ENCODE results near the gene OR1L6.

- TF ChIP-seq CTCF (IDR thresholded peaks at IDR 0.05) (no peak), EZH2 (IDR thresholded peaks at IDR 0.05) (no peak), EZH2phosphoT487 (IDR thresholded peaks at IDR 0.05) (no peak)
These were observed 43.2 kb downstream of the OR1L6 start for GRCh38 chr9:122785269-122785668.

Data from neural progenitor cell (in vitro differentiated cells).